Right hindlimb (tissue), 1 donor: ENCODE results near the gene EEF2K.
"Not testable (repeated sequence)": the region's sequence is repeated elsewhere in the genome, so short reads cannot be mapped to it uniquely, and the experiment has no call there.

Experiments
- DNase-seq: peaks from one replicate; pipeline ENCODE4 v3.0.0-alpha.2; 2018

EEF2K gene

GRCh38 chr16:22190081-22190775 is 15.8 kb upstream of the EEF2K start:
- DNase-seq = no peak

GRCh38 chr16:22190776-22191531 is 15.1 kb upstream of the EEF2K start:
- DNase-seq = peak; percentile 100

- DNase-seq = no peak
Measured at GRCh38 chr16:22191532-22192260, 14.4 kb upstream of the EEF2K start.

DNA sequence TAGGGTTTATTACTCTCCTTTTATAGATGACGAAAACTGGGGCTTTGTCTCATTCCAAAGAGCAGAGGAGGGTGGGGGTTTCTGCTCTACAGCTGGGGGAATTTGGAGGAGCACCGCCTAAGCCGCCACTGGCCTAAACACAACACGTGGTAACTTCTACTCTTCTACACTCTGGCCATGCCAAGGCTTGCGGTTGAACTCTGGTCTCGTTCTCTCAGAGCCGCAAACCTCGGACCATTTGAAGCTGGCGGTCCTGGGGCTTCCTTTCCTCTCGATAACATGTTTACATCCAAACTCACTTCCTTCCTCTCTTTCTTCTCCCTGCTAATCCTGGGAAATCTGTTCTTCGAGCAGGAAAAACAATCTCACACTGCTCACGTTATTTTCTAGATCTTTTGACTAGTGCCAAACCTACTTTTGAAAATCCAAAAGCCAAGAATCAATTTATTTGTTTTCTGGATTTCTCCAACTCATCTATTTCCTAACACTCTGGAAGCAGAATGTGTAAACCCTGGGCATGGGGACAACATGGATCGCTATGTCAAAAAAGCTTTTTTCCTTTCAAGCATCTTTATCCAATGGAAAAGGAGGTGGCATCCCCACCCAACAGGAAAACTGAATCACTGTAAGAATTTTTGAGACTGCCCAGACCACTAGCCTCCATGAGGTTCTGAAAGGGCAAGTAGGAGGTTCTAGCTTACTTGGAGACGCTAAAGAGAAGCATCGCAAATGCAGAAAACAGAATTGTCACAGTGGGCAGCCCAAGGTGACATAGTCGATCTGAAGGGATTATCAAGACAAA is 13.6 kb upstream of the EEF2K start:
- peak; percentile 90 for DNase-seq

- DNase-seq = no peak
Measured at GRCh38 chr16:22193063-22193411, 13.0 kb upstream of the EEF2K start.

DNA sequence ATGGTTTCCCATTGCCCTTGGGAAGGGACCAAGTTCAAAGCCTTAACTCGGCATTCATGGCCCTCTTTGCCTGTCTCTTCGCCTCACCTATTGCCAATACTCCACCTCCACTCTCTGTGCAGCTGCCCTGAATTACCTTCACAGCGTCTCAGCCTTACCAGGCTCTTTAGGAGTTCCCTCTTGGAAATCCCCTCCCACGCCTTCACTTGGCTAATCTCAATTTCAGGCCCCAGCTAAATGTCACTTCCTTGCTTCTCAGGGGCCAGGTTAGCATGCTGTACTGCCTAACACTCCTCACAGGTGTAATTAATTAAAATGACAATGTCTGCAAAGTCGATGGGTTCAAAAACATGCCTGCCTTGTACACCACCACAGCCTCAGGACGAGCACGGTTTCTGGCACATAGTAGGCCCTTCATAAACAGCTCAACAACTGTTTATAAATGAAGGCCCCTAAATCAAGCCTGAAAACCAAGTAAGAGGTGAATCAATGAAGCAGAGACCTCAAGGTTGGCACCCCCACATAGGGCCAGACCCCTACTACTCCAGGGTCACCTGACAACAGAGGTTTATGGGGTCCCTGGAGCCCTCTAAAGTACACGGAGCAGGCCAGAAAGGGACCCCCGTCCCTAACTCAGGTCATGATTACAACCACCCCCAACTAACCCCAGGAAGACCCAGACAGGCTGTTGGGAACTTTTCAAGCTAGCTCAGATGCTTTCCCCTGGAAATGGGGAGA is 11.2 kb upstream of the EEF2K start:
- no peak for DNase-seq

DNA sequence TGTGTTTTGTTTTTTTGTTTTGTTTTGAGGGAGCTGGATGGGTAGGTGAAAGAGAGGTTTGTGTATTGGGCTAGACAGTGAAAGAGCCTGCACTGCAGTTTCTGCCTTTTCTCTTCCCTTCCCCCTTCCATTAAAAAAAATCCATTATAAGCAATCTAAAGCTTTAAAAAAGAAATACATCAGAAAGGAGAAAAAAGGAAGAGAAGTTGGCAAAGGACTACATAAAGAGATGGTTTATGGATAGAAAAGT is 10.7 kb upstream of the EEF2K start:
- DNase-seq = no peak

- DNase-seq = peak; percentile 96
Measured at GRCh38 chr16:22195695-22196558, 10.2 kb upstream of the EEF2K start.

GRCh38 chr16:22196559-22197168 is 9.4 kb upstream of the EEF2K start:
- not testable (repeated sequence) for DNase-seq

DNA sequence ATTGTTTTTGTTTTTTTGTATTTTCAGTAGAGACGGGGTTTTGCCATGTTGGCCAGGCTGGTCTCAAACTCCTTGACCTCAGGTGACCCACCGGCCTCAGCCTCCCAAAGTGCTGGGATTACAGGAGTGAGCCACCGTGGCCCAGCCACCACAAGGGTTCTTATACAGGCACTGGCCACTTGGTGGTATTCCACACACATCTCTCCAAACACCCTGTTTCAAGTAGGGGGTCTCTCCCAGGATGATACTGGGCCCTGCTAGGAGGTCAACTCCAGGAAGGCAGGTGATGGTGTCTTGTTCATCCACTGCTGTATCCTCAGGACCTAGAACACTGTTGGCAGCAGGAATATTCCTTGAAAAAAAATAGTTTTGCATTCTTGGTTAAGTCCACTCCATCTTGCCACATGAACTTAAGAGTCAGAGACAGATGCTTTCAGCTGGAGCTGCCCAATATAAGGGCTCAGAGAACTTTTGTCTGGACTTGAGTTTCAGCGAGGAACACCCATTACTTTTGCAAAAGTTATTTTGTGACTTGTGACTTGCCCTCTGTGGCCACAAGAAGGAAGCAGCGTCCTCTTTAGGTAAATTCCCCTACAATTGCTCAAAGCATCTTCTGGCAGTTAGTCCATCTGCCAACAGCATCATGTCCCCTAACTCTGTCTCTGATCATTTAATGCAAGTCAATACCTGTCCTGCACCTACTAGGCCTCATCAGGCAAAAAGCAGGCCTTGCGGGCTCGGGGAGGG is 7.4 kb upstream of the EEF2K start:
- no peak for DNase-seq

GRCh38 chr16:22202261-22202637 is 3.8 kb upstream of the EEF2K start:
- no peak for DNase-seq

DNA sequence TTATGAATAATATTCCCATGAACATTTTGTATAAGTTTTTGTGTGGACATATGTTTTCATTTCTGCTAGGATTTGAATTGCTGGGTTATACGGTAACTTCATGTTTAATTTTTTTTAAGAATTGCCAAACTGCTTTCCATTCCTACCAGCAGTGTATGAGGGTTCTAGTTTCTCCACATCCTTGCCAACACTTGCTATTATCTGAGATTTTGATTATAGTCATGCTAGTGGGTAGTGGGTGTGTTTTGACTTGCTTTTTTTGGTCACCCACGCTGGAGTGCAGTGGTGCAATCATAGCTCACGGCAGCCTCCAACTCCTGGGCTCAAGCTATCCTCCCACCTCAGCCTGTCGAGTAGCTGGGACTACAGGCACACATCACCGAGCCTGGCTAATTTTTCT is 3.0 kb upstream of the EEF2K start:
- DNase-seq = no peak

- DNase-seq = no peak
Measured at GRCh38 chr16:22204091-22204655, 1.9 kb upstream of the EEF2K start.

DNA sequence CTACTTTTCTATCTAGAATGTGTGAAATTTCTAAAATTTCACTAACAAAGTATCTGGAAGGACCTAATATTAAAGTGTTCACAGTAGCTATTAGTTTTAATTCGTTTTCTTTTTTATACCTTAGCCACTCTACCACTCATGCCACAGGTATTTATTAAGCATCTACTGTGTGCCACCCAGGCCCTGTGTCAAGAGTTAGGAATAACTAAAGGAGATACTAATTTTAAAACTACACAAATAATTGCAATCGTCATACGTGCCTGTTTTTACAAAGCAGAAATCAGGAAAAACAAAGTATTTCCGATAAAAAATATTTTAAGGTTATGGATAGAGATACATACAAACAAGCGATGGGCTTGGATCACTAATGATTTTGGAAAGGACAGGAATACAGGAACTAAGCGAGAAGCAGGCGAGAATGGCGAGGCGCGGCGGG is 483 bp upstream of the EEF2K start:
- no peak for DNase-seq

DNA sequence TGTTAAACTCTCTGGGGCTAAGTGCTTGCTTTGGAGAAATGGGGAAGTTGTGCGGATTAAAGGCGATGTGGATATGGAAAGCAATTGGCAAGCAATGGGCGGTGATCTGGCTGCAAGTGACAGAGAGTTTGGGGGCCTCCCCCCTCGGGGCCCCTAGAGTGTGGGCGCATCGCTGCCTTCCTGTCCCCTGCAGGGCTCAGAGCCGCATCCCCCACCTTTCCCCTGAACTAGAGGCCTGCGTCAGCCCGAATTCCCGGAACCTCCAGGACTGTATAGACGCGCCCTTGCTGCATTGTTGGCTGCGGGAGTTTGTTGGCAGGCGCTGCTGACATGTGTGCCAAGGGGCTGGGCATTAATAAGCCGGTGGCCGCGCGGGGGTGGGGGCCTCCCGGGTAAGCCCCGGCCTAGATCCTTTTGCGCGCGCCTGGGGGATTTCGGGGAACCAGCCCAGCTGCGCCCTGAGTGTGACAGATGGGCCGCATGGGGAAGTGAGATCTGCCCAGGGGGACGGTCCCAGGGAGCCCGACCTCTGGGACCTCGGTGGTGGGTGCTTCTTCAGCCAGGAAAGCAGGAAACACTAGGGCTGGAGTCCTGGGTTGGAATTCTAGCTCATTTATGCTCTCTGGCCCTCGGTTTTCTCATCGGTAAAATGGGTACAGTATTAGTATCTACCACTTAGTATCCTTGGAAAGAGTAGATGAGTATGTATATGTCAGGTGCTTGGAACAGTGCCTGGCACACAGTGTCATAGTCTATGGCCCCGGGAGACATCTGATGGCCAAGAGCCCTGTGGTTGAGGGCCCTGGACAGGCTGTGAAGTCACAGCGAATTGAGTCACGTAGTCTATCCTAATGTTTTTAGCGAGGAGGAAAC is 1.0 kb downstream of the EEF2K start:
- peak; percentile 92 for DNase-seq

GRCh38 chr16:22207715-22208360 is 1.8 kb downstream of the EEF2K start:
- DNase-seq = no peak

- DNase-seq = no peak
Measured at GRCh38 chr16:22210285-22210684, 4.2 kb downstream of the EEF2K start.

GRCh38 chr16:22210854-22211253 is 4.8 kb downstream of the EEF2K start:
- no peak for DNase-seq

- no peak for DNase-seq
Measured at GRCh38 chr16:22213236-22213635, 7.2 kb downstream of the EEF2K start.
